ENCODE data around the gene ATXN2.
"Not testable (repeated sequence)": the region's sequence is repeated elsewhere in the genome, so short reads cannot be mapped to it uniquely, and the experiment has no call there.

ATXN2 gene

DNA sequence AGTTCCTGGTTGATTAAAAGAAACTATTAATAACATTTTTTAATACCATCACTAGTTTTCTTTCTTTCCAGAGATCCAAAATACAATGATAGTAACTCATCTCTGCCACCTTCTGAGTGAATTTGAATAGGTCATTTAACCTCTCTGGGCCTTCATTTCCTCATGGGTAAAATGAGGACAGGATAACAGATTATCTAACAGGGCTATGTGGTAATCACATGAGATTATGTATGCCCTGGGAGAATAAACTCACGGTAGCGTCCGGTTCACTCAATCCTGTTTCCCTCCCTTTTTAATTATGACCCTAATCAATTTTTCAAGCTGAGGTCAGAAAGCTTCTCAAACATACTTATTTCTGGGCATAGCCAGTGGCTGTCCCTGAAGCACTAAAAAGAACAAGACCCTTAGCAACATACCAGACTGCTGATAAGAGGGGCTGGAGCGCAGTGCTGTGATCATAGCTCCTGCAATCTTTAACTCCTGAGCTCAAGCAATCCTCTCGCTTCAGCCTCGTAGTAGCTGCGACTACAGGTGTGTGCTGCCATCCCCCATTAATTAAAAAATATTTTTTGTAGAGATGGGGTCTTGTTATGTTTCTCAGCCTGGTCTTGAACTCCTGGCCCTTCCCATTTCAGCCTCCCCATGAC lies 24.2 kb downstream of the ATXN2 start:
- Histone ChIP-seq H3K9me3 (no peaks in the 10 kb centered on the region), H3K4me3 (ENCODE audit: low read depth, low read length) (no peak overlapping the region), H3K36me3 (peaks cover 9% of the 10 kb centered on the region), H3K27me3 (no peaks in the 10 kb centered on the region), H3K4me1 (peaks cover 3% of the 10 kb centered on the region; the same call in 1 of the 2 replicates)
- DNase-seq: no peak
- TF ChIP-seq, protein P1, sequence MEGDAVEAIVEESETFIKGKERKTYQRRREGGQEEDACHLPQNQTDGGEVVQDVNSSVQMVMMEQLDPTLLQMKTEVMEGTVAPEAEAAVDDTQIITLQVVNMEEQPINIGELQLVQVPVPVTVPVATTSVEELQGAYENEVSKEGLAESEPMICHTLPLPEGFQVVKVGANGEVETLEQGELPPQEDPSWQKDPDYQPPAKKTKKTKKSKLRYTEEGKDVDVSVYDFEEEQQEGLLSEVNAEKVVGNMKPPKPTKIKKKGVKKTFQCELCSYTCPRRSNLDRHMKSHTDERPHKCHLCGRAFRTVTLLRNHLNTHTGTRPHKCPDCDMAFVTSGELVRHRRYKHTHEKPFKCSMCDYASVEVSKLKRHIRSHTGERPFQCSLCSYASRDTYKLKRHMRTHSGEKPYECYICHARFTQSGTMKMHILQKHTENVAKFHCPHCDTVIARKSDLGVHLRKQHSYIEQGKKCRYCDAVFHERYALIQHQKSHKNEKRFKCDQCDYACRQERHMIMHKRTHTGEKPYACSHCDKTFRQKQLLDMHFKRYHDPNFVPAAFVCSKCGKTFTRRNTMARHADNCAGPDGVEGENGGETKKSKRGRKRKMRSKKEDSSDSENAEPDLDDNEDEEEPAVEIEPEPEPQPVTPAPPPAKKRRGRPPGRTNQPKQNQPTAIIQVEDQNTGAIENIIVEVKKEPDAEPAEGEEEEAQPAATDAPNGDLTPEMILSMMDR (IDR thresholded peaks at IDR 0.05; ENCODE audit: low read depth, low read length): no peak

DNA sequence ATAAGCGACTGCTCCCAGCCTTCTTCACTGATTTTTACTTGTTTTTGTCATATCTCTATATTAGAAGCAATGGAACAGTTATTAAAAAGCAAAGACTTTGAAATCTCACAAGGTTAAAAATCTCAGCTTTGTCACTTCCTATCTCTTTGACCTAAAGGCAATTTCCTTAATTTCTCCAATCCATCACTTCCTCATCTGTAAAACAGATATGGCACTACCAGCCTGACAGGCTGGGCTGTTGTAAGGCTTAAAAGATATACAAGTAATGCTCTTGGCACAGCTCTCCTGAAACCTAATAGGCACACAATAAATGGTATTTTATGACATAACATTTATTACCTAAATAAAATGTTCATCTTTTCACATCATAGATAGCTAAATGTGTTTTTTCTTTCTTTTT lies 25.6 kb downstream of the ATXN2 start:
- peaks cover 2% of the 10 kb centered on the region; the same call in 1 of the 2 replicates for H3K4me1 ChIP-seq
- H3K4me3 ChIP-seq (ENCODE audit: low read depth, low read length): no peak overlapping the region
- TF ChIP-seq, protein P1 (IDR thresholded peaks at IDR 0.05; ENCODE audit: low read depth, low read length): no peak
- no peaks in the 10 kb centered on the region for H3K27me3 ChIP-seq
- peaks cover 11% of the 10 kb centered on the region for H3K36me3 ChIP-seq
- no peak for DNase-seq
- H3K9me3 ChIP-seq: no peaks in the 10 kb centered on the region

DNA sequence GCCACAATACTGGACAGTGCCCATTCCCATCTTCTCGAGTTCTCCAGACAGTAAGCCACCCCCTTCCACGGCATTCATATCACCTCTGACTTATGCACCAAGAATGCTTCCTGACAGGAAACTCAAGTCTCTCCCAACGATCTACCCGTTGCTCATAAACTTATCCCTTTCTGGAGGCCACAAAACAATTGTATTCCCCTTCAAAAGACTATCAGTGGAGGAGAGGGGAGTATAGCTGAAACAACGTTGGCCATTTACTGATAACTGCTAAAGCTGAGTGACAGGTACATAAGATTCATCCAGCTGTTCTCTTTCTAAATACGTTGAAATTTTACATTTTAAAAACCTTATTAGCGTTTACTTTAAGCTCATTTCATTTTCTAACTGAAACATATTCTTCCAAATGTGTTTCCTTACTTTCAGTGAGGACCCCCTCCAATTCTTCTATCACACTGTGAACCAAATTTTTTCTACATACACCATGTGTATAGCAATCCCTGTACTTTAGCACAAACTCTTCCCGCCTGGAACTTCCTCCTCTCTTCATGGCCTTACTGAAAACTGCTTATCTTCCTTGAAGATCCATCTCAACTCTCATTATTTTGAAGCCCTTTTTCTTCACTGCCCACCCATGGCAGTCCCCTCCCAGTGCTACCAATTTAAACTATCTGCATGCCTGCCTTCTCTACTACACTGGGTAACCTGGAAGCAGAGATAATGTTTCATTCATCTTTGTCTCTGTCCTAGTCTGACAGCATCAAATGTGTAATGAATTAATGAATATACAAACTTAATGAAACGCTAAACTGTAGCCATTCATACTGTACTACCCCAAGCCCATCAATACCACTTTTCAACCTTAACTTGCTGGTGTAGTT lies 28.8 kb downstream of the ATXN2 start:
- Histone ChIP-seq H3K27me3 (no peaks in the 10 kb centered on the region), H3K9me3 (no peaks in the 10 kb centered on the region), H3K4me1 (no peaks in the 10 kb centered on the region), H3K36me3 (peaks cover 12% of the 10 kb centered on the region), H3K4me3 (ENCODE audit: low read depth, low read length) (no peak overlapping the region)
- TF ChIP-seq, protein P1 (IDR thresholded peaks at IDR 0.05; ENCODE audit: low read depth, low read length): no peak
- DNase-seq: no peak

DNA sequence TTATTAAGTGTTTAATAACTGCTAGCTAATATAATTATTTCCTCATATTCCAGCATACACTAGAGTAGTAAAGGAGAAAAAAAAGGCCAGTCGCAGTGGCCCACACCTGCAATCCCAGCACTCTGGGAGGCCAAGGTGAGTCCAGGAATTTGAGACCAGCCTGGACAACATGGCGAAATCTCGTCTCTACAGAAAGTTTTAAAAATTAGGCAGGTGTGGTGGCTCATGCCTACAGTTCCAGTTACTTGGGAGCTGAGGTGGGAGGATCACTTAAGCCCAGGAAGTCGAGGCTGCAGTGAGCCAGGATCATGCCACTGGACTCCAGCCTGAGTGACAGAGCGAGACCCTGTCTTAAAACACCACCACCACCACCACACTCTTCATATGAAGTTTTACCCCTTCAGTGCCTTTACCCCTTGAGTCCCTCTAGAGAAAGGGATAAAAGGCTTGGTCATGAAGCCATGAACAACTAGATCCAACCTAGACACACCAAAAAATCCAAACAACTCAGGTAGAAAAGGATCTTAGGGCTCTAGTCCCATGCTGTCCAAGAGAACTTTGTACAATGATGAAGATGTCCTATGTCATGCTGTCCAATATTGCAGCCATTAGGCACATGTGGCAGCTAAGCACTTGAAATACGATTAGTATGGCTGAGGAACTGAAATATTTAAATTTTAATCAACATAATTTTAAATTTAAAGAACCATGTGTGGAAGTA lies 29.6 kb downstream of the ATXN2 start:
- H3K36me3 ChIP-seq: peaks cover 12% of the 10 kb centered on the region
- no peak for DNase-seq
- no peaks in the 10 kb centered on the region for H3K9me3 ChIP-seq
- H3K27me3 ChIP-seq: no peaks in the 10 kb centered on the region
- TF ChIP-seq, protein P1 (IDR thresholded peaks at IDR 0.05; ENCODE audit: low read depth, low read length): no peak
- no peak overlapping the region for H3K4me3 ChIP-seq (ENCODE audit: low read depth, low read length)
- no peaks in the 10 kb centered on the region for H3K4me1 ChIP-seq

DNA sequence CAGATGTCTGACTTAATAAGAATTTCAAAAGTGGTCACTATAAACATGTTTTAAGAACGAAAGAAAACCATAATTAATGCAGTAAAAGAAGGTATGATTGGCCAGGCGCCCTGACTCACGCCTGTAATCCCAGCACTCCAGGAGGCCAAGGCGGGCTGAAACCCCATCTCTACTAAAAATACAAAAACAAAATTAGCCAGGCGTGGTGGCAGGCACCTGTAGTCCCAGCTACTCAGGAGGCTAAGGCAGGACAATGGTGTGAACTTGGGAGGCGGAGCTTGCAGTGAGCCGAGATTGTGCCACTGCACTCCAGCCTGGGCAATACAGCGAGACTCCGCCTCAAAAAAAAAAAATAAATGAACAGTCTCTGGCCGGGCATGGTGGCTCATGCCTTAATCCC lies 38.3 kb downstream of the ATXN2 start:
- not testable (repeated sequence) for H3K27me3 ChIP-seq; H3K36me3 ChIP-seq; H3K4me3 ChIP-seq (ENCODE audit: low read depth, low read length); H3K4me1 ChIP-seq; H3K9me3 ChIP-seq; DNase-seq

DNA sequence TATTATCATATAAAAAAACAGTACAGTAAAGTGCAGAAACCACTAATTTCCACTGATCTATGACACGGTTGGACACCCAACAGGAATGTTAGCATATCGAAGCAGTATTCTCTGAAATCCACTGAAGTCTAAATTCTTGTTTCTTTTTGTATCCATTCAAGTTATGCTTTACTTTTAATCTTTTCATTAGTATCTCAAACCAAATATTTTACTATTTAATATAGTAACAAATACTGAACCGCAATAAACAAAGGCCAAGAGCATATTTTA lies 41.1 kb downstream of the ATXN2 start:
- TF ChIP-seq, protein P1 (IDR thresholded peaks at IDR 0.05; ENCODE audit: low read depth, low read length): no peak
- H3K27me3 ChIP-seq: no peaks in the 10 kb centered on the region
- H3K4me3 ChIP-seq (ENCODE audit: low read depth, low read length): no peak overlapping the region
- no peaks in the 10 kb centered on the region for H3K9me3 ChIP-seq
- H3K36me3 ChIP-seq: peaks cover 3% of the 10 kb centered on the region; the same call in 1 of the 2 replicates
- H3K4me1 ChIP-seq: peaks cover 4% of the 10 kb centered on the region; the same call in 1 of the 2 replicates
- DNase-seq: no peak

Data from BE2C (cell line).